Measurements from ENCODE around the gene HEPACAM2. TPM values are rescaled to one million over a fixed set of nuclear protein-coding genes. Genes with fewer than 3 reads are reported as not detected.

HEPACAM2 gene
- total RNA-seq (2021; fragmentation: NEBNext Ultra II Directional; extraction: Animal tissue kit (Norgen Biotek cat#: 25700)) (not detected in 2 replicates), polyA plus RNA-seq (2011; rRNA removed) (not detected in 2 replicates), polyA minus RNA-seq (2011; rRNA and poly(A)+ RNA removed) (not detected in 2 replicates)
- polyA plus RNA-seq (2011; cell fraction: cytosol; rRNA removed), result not detected
- polyA plus RNA-seq (2011; cell fraction: nucleus; rRNA removed), result not detected
- not detected in 4 replicates for polyA plus RNA-seq (2012, experiment 1 of 2)
- not detected for polyA plus RNA-seq (2012, experiment 2 of 2)
- polyA plus RNA-seq (2013, experiment 1 of 2), result not detected
- not detected for polyA plus RNA-seq (2013, experiment 2 of 2)
- polyA minus RNA-seq (2011; cell fraction: cytosol; rRNA and poly(A)+ RNA removed), result not detected
- not detected for polyA minus RNA-seq (2011; cell fraction: nucleus; rRNA and poly(A)+ RNA removed)
- long read RNA-seq, experiment 1, result 0 reads
- long read RNA-seq, experiment 2, result 0 reads

- Histone ChIP-seq H4K8ac (ENCODE audit: extremely low read depth, insufficient read depth, low read length) (no peak within 1 kb of the TSS), H2BK20ac (ENCODE audit: low read length) (no peak within 1 kb of the TSS), H3K27ac (ENCODE audit: low read depth, low read length) (no peak within 1 kb of the TSS), H4K20me1 (replicated peaks in 1 of 2; ENCODE audit: control insufficient read depth in 1 of 2, insufficient read depth in 2 of 2, low read length in 2 of 2) (no peaks in the 10 kb centered on the region), H3K18ac (ENCODE audit: extremely low read depth, low read length) (no peak within 1 kb of the TSS), H3K14ac (ENCODE audit: insufficient read length) (no peak within 1 kb of the TSS), H3K4me2 (ENCODE audit: insufficient read depth in 1 of 2, low read depth in 2 of 2, low read length in 2 of 2) (no peak within 1 kb of the TSS), H2BK15ac (ENCODE audit: low read length) (no peak within 1 kb of the TSS), H2AK5ac (ENCODE audit: low read depth, low read length) (no peak within 1 kb of the TSS), H3K56ac (replicated peaks; ENCODE audit: insufficient read length, low read depth, low read length) (no peak within 1 kb of the TSS), H4K91ac (replicated peaks; ENCODE audit: insufficient read length, low read length) (no peak within 1 kb of the TSS), H3K9ac (replicated peaks in 1 of 4; ENCODE audit: extremely low read depth in 1 of 4, low read depth in 3 of 4, low read length in 3 of 4) (no peak within 1 kb of the TSS), H3K4me1 (replicated peaks in 1 of 4; ENCODE audit: control insufficient read depth in 3 of 4, insufficient read depth in 4 of 4, low read length in 3 of 4) (no peaks in the 10 kb centered on the region), H3K4me3 (ENCODE audit: extremely low read depth in 1 of 4, insufficient read depth in 2 of 4, low read depth in 3 of 4, low read length in 4 of 4) (no peak within 1 kb of the TSS), H2BK5ac (ENCODE audit: low read depth, low read length) (no peak within 1 kb of the TSS), H3K4ac (replicated peaks; ENCODE audit: insufficient read length, low read depth, low read length) (no peak within 1 kb of the TSS), H3K9me3 (ENCODE audit: insufficient read depth in 2 of 2, low read depth in 1 of 2, low read length in 1 of 2) (no peaks in the 10 kb centered on the region), H3K23ac (ENCODE audit: insufficient read length) (no peak within 1 kb of the TSS), H3K79me2 (ENCODE audit: control insufficient read depth in 1 of 2, insufficient read depth in 2 of 2, low read length in 2 of 2) (no peaks in the 10 kb centered on the region), H3K79me1 (ENCODE audit: low read depth, low read length) (no peaks in the 10 kb centered on the region), H2AFZ (ENCODE audit: low read length) (no peak within 1 kb of the TSS), H2BK12ac (ENCODE audit: low read depth, low read length) (no peak within 1 kb of the TSS), H4K5ac (ENCODE audit: insufficient read length, low read depth, low read length) (no peak within 1 kb of the TSS), H3K36me3 (ENCODE audit: control insufficient read depth in 2 of 4, insufficient read depth in 4 of 4, low read length in 3 of 4) (no peaks in the 10 kb centered on the region), H3K23me2 (ENCODE audit: low read depth, low read length) (no peaks in the 10 kb centered on the region), H3K27me3 (replicated peaks in 1 of 4; ENCODE audit: control insufficient read depth in 3 of 4, extremely low read depth in 1 of 4, insufficient read depth in 3 of 4, low read length in 3 of 4) (no peaks in the 10 kb centered on the region), H2BK120ac (replicated peaks; ENCODE audit: low read depth, low read length) (no peak within 1 kb of the TSS)
- ChIA-PET CTCF (ENCODE audit: partially characterized antibody) (interaction anchor here (0.6 to 4.9 kb wide), 6 partner anchors 19 to 133 kb away, joined by 4 to 38 read pairs (median 15); no protein-coding TSS in a partner anchor), POLR2A (ENCODE audit: partially characterized antibody) (no interaction called here)
- 84% methylated on average over 2 of the region's 2 CpGs; no CpG with 5 or more reads in 1 of the 2 experiments for WGBS, 2 experiments (ENCODE audit: extremely low coverage in 1 of 2, insufficient coverage in 1 of 2, insufficient read length in 1 of 2, insufficient replicate concordance in 2 of 2, low coverage in 1 of 2, low lambda C conversion rate in 2 of 2, missing lambda C conversion rate in 1 of 2)
- FAIRE-seq (no peak), DNase-seq (ENCODE audit: low read depth in 1 of 2, low spot score in 2 of 2) (no peak)
Measured at GRCh38 chr7:93226310-93226709, at the start of gene HEPACAM2. Gene HEPACAM2 (minus strand): TSS chr7:93226469.
